Measurements from ENCODE around the gene MCU. TPM values are rescaled to one million over a fixed set of nuclear protein-coding genes. Genes with fewer than 3 reads are reported as not detected.
"Not testable (repeated sequence)": the region's sequence is repeated elsewhere in the genome, so short reads cannot be mapped to it uniquely, and the experiment has no call there.

The MCU gene
- total RNA-seq, 2 experiments from 2014 or later = 17.7 to 19.3 TPM

DNA sequence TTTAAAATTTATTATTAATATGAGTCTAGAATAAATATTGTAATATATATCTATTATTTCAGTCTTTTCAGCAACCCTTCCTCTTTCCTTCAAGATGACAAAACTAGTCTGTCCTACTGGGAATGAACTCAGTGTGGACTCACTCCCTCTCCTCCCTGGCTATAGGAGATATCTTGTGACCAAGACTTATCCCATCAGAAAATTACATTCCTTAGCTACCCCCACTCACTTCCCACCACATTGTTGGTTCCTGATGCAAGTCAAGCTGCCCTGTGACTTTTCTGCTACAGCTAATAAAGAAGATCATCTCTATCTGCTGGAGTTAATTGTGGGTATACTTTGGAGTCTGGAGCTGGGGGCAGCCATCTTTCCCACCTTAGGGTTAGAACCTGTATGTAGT is 28.0 kb upstream of the MCU start:
- CTCF ChIA-PET = no interaction called here
- Mint-ChIP-seq H3K4me3 (no peak overlapping the region), H3K9me3 (no peaks in the 10 kb centered on the region), H3K27me3 (no peaks in the 10 kb centered on the region), H3K4me1 (ENCODE audit: low read depth) (no peaks in the 10 kb centered on the region), H3K36me3 (no peaks in the 10 kb centered on the region), H3K27ac (no peak overlapping the region)
- intact Hi-C loops (cut with micrococcal nuclease) = no loop called here
- no peak for DNase-seq
- POLR2A ChIA-PET = no interaction called here

DNA sequence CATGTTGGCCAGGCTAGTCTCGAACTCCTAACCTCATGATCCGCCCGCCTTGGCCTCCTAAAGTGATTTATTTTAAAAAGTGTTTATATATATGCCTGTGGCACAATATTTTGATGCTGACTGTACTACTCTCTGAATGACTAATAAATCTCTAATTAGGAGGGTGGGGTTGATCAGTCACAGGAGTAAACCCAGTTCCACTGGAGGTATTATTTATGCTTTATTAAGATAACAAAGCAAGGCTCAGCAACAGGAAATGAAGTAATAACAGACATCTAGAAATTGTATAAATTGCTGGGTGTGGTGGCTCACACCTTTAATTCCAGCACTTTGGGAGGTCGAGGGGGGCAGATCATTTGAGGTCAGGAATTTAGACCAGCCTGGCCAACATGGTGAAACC is 26.0 kb upstream of the MCU start:
- CTCF ChIA-PET = no interaction called here
- Mint-ChIP-seq H3K4me1 (ENCODE audit: low read depth) (no peaks in the 10 kb centered on the region), H3K4me3 (no peak overlapping the region), H3K9me3 (no peaks in the 10 kb centered on the region), H3K27ac (no peak overlapping the region), H3K27me3 (no peaks in the 10 kb centered on the region), H3K36me3 (no peaks in the 10 kb centered on the region)
- intact Hi-C loops (cut with micrococcal nuclease) = no loop called here
- POLR2A ChIA-PET = no interaction called here
- DNase-seq = no peak

DNA sequence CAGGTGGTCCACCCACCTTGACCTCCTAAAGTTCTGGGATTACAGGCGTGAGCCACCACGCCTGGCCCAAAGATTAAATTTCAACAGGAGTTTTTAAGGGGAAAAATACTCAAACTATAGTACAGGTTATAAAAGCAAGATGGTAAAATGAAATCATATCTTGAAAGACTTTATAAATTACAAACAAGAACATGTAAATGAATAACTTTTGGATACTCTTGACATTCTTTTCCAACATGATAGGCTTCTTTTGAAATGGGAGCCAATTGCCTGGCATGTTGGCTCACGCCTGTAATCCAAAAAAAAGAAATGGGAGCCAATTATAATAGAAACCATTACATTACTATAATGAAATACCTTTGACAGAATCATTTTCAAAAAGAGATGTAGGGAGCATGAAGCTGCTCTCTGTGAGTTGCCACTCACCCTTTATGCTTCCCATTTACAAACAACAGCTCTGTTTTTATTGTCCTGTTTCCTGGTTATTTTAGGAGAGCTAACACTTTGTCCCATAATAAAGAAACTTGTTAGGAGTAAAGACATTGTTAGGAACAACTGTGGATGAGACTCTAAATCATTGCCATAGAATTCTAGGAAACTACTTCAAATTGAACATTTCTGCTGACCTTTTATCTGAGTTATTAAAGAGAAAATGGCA is 24.6 kb upstream of the MCU start:
- CTCF ChIA-PET = no interaction called here
- H3K27ac Mint-ChIP-seq = no peak overlapping the region
- POLR2A ChIA-PET = no interaction called here

DNA sequence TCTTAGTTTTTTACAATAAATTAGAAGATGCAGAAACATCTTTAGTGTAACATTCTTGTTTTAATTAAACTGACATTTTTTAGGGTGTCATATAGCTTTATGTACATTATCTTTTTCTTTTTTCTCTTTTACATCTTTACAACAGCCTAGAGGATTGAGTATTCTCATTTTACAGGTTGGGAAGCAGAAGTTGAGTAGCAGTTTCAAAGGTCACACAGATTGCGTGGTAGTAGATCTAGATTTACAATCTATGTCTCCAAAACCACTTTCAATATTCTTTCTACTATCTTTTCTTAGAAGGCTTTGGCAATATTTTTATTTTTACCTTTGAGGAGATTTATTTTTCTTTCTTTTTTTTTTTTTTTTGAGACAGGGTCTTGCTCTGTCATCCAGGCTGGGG is 18.7 kb upstream of the MCU start:
- ChIA-PET CTCF (interaction anchor here (1.0 kb wide), 1 partner anchor 161 kb away, joined by 3 read pairs; no protein-coding TSS in a partner anchor), POLR2A (no interaction called here)
- Mint-ChIP-seq H3K9me3 (no peaks in the 10 kb centered on the region), H3K36me3 (no peaks in the 10 kb centered on the region), H3K27ac (no peak overlapping the region), H3K4me3 (no peak overlapping the region), H3K27me3 (peaks cover 1% of the 10 kb centered on the region), H3K4me1 (ENCODE audit: low read depth) (peaks cover 7% of the 10 kb centered on the region)
- intact Hi-C loops (cut with micrococcal nuclease) = no loop called here
- DNase-seq = no peak

More for the DNA sequence above, 24.6 kb upstream of the MCU start:
- DNase-seq = no peak
- no peaks in the 10 kb centered on the region for H3K36me3 Mint-ChIP-seq
- no peak overlapping the region for H3K4me3 Mint-ChIP-seq
- peaks cover 1% of the 10 kb centered on the region for H3K27me3 Mint-ChIP-seq
- intact Hi-C loops (cut with micrococcal nuclease) = no loop called here
- no peaks in the 10 kb centered on the region for H3K9me3 Mint-ChIP-seq
- no peaks in the 10 kb centered on the region for H3K4me1 Mint-ChIP-seq (ENCODE audit: low read depth)

DNA sequence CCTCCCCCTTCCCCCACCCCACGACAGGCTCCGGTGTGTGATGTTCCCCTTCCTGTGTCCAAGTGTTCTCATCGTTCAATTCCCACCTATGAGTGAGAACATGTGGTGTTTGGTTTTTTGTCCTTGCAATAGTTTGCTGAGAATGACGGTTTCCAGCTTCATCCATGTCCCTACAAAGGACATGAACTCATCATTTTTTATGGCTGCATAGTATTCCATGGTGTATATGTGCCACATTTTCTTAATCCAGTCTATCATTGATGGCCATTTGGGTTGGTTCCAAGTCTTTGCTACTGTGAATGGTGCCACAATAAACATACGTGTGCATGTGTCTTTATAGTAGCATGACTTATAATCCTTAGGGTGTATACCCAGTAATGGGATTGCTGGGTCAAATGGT is 17.8 kb upstream of the MCU start:
- H3K36me3 Mint-ChIP-seq; H3K9me3 Mint-ChIP-seq; POLR2A ChIA-PET; H3K4me1 Mint-ChIP-seq (ENCODE audit: low read depth); intact Hi-C loops (cut with micrococcal nuclease); H3K27ac Mint-ChIP-seq; H3K4me3 Mint-ChIP-seq; H3K27me3 Mint-ChIP-seq; DNase-seq: not testable (repeated sequence)
- CTCF ChIA-PET = interaction anchor here (1.0 kb wide), 1 partner anchor 160 kb away, joined by 3 read pairs; no protein-coding TSS in a partner anchor

DNA sequence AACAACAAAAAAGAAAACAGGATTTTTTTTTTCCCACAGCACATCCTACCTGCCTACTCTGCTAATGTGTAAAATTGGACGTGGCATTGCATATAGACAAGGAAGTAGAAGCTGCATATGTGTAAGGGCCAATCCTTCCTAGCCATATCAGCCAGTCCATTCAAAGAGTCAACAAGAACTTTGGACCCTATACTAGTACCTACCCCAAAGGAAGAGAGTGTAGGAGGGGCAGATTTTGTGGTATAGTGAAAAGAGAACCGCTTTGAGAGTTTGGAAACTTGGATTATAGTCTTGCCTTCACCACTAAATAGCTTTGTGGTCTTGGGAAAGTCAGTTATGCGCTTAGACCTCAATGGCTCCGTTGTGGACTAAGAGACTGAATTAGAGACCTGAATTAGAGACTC is 12.1 kb upstream of the MCU start:
- CTCF ChIA-PET = no interaction called here
- Mint-ChIP-seq H3K27me3 (peaks cover 1% of the 10 kb centered on the region), H3K4me3 (no peak overlapping the region), H3K4me1 (ENCODE audit: low read depth) (peaks cover 7% of the 10 kb centered on the region), H3K9me3 (no peaks in the 10 kb centered on the region), H3K36me3 (no peaks in the 10 kb centered on the region), H3K27ac (no peak overlapping the region)
- no peak for DNase-seq
- POLR2A ChIA-PET = interaction anchor here (0.5 kb wide), 1 partner anchor 10 kb away, joined by 4 read pairs; no protein-coding TSS in a partner anchor
- intact Hi-C loops (cut with micrococcal nuclease) = no loop called here

DNA sequence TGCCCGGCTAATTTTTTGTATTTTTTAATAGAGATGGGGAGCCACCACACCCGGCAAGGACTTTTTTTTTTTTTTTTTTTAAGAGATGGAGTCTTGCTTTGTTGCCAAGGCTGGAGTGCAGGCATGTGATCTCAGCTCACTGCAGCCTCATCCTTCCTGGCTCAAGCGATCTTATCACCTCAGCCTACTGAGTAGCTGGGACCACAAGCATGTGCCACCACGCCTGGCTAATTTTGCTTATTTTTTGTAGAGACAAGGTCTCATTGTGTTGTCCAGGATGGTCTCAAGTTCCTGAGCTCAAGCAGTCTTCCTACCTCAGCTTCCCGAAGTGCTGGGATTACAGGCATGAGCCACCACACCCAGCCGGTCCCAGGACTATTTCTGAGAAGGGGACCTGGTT is 9.3 kb upstream of the MCU start:
- Mint-ChIP-seq H3K27ac (no peak overlapping the region), H3K4me1 (ENCODE audit: low read depth) (no peaks in the 10 kb centered on the region), H3K27me3 (peaks cover 5% of the 10 kb centered on the region), H3K9me3 (no peaks in the 10 kb centered on the region), H3K4me3 (no peak overlapping the region), H3K36me3 (no peaks in the 10 kb centered on the region)
- no peak for DNase-seq
- ChIA-PET POLR2A (no interaction called here), CTCF (interaction anchor here (1.1 kb wide), 1 partner anchor 11 kb away, joined by 3 read pairs; no protein-coding TSS in a partner anchor)
- intact Hi-C loops (cut with micrococcal nuclease) = no loop called here

DNA sequence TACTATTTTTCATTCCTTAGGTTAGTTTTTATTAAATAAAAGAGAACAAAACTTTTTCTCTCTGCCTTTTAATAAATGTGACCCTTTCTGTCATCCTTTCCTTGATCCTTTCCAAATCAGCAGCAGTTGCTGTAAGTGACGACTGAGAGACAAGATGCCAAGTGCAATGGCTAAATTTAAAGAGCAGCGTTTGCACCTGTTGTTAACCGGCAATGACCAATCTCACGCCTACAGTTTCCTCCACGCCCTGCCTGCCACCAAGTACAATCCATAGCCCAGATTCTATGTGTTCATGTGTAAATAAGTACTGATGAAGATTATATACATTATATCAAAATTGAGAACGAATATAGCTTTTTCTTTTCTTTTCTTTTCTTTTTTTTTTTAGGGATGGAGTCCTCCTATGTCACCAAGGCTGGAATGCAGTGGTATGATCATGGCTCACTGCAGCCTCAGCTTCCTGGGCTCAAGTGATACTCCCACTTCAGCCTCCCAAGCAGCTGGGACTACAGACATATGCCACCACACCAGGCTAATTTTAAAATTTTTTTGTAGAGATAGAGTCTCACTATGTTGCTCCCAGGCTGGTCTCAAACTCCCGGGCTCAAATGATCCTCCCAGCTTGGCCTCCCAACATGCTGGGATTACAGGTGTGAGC is 6.5 kb upstream of the MCU start:
- no peaks in the 10 kb centered on the region for H3K36me3 Mint-ChIP-seq
- peaks cover 6% of the 10 kb centered on the region for H3K4me1 Mint-ChIP-seq (ENCODE audit: low read depth)
- no peak for DNase-seq
- no peaks in the 10 kb centered on the region for H3K9me3 Mint-ChIP-seq
- H3K27me3 Mint-ChIP-seq = peaks cover 3% of the 10 kb centered on the region
- ChIA-PET POLR2A (interaction anchor here (0.6 kb wide), 1 partner anchor 414 kb away, joined by 3 read pairs; no protein-coding TSS in a partner anchor), CTCF (no interaction called here)
- H3K27ac Mint-ChIP-seq = no peak overlapping the region
- intact Hi-C loops (cut with micrococcal nuclease) = no loop called here
- H3K4me3 Mint-ChIP-seq = no peak overlapping the region

DNA sequence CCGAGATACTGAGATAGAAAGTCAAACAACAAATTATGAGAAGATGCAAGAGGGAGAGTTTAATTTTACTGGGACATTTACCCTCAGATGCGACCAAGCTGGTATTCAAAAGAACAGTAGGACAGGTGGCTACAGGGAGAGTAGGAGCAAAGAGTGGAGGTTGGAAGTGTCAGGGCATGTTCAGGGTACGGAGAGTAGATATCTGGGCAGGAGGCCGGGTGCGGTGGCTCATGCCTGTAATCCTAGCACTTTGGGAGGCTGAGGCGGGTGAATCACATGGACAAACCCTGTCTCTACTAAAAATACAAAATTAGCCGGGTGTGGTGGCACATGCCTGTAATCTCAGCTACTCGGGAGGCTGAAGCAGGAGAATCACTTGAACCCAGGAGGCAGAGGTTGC is 5.5 kb upstream of the MCU start:
- H3K9me3 Mint-ChIP-seq; CTCF ChIA-PET; POLR2A ChIA-PET; H3K4me3 Mint-ChIP-seq; DNase-seq; H3K27me3 Mint-ChIP-seq; H3K4me1 Mint-ChIP-seq (ENCODE audit: low read depth); H3K27ac Mint-ChIP-seq; H3K36me3 Mint-ChIP-seq; intact Hi-C loops (cut with micrococcal nuclease): not testable (repeated sequence)

DNA sequence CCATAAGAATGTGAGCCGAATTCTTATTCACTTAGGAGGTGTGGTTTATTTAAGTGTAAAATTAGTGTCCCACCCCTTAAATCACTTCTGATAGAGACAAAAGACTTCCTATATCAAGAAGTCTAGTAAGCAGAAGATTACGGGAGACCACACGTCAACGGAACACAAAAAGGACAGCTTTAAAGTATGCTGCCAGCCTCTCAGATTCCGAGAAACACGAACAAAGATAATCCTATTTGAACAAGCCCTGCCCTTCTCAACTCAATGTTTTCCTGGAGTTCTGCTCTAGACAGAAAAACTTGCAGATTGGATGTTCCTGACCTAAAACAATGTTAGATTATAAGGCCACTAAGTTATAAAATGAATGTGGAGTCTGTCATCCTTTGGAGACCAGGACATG is 4.9 kb upstream of the MCU start:
- no peaks in the 10 kb centered on the region for H3K36me3 Mint-ChIP-seq
- CTCF ChIA-PET = no interaction called here
- H3K4me1 Mint-ChIP-seq (ENCODE audit: low read depth) = peaks cover 12% of the 10 kb centered on the region
- no peak overlapping the region for H3K4me3 Mint-ChIP-seq
- POLR2A ChIA-PET = no interaction called here
- intact Hi-C loops (cut with micrococcal nuclease) = no loop called here
- H3K9me3 Mint-ChIP-seq = no peaks in the 10 kb centered on the region
- DNase-seq = no peak
- peaks cover 3% of the 10 kb centered on the region for H3K27me3 Mint-ChIP-seq
- no peak overlapping the region for H3K27ac Mint-ChIP-seq

DNA sequence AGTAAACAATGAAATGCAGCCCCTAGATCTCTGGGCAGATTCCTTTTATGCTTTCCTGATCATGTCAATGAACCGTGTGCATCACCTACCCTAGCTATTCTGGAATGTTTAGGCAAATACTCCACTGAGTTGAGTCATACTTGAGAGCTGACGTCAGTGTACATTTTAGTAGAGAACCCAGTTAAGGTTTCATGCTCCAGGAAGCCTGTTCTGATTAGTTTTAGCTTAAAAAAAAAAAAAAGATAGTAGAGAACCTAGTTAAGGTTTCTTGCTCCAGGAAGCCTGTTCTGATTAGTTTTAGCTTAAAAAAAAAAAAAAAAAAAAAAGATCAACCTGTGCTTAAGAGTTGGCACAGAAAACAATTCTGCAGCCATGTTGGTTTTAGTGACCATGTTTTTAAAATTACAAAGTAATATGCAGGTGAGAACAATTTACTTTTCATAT is 3.7 kb upstream of the MCU start:
- no peaks in the 10 kb centered on the region for H3K9me3 Mint-ChIP-seq
- CTCF ChIA-PET = interaction anchor here (0.9 kb wide), 1 partner anchor 12 kb away, joined by 4 read pairs; no protein-coding TSS in a partner anchor

DNA sequence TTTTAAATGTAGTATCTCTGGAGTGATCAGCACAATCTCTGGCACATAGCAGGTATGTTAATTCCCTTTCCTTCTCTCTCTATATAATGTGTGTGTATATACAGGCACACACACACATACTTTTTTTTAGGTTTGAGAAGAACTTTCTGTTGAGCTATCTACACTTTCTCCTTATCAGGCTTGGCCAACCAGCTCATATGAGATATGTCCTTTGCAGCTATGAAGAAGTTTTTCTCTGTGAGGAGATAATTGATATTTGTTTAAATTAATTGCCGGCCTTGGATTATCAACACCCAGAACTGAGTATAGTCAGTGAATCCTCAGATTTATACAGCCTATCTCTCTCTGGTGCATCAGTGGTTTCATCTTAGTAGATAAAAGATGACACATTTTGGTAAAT is 2.3 kb upstream of the MCU start:
- DNase-seq = no peak
- intact Hi-C loops (cut with micrococcal nuclease) = loop anchor here (5.0 to 10.0 kb wide), 4 partner anchors 115 to 408 kb away; partner anchors contain the start of gene P4HA1
- Mint-ChIP-seq H3K36me3 (no peaks in the 10 kb centered on the region), H3K9me3 (no peaks in the 10 kb centered on the region), H3K27me3 (peaks cover 3% of the 10 kb centered on the region), H3K4me1 (ENCODE audit: low read depth) (peaks cover 29% of the 10 kb centered on the region), H3K27ac (no peak overlapping the region), H3K4me3 (no peak overlapping the region)
- ChIA-PET CTCF (no interaction called here), POLR2A (no interaction called here)

More for the DNA sequence above, 3.7 kb upstream of the MCU start:
- intact Hi-C loops (cut with micrococcal nuclease) = no loop called here
- H3K36me3 Mint-ChIP-seq = no peaks in the 10 kb centered on the region
- peaks cover 3% of the 10 kb centered on the region for H3K27me3 Mint-ChIP-seq
- no peak overlapping the region for H3K27ac Mint-ChIP-seq
- H3K4me1 Mint-ChIP-seq (ENCODE audit: low read depth) = peaks cover 17% of the 10 kb centered on the region
- no peak for DNase-seq
- H3K4me3 Mint-ChIP-seq = no peak overlapping the region
- POLR2A ChIA-PET = interaction anchor here (0.7 kb wide), 1 partner anchor 765 kb away, joined by 4 read pairs; no protein-coding TSS in a partner anchor
